Gastroesophageal sphincter (tissue), 4 donors: ENCODE results near the gene DYNLL2. TPM values are rescaled to one million over a fixed set of nuclear protein-coding genes. Genes with fewer than 3 reads are reported as not detected.

Experiments
- ATAC-seq: fragments of 150-250 bp; one replicate; pipeline ENCODE4 v1.9.1; 2016; ENCODE audit warnings: mild to moderate bottlenecking, moderate library complexity
- H3K27ac ChIP-seq, 4 donors: fragments of 200-600 bp; sonication (generic) in 3 of 4; 1 replicate in 3 of 4; 2 replicates in 1 of 4; pipeline ENCODE4 v1.5.1; 2016 to 2019
- H3K27me3 ChIP-seq: fragments of 200-600 bp; sonication (generic); one replicate; pipeline ENCODE4 v1.5.1; 2019
- H3K36me3 ChIP-seq, 2 donors: fragments of 200-600 bp; sonication (generic); one replicate each; pipeline ENCODE4 v1.5.1; 2019; ENCODE audit warnings: control low read depth in 1 of 2
- H3K4me1 ChIP-seq, 3 donors: fragments of 200-600 bp; sonication (generic); 1 replicate in 2 of 3; 2 replicates in 1 of 3; pipeline ENCODE4 v1.5.1; 2016 to 2019; ENCODE audit warnings: control low read depth in 2 of 3
- H3K4me3 ChIP-seq, 2 donors: fragments of 200-600 bp; sonication (generic); one replicate each; pipeline ENCODE4 v1.5.1; 2019; ENCODE audit warnings: mild to moderate bottlenecking in 1 of 2, moderate library complexity in 1 of 2
- H3K9me3 ChIP-seq, 3 donors: fragments of 200-600 bp; sonication (generic); one replicate each; pipeline ENCODE4 v1.5.1; 2017 to 2019; ENCODE audit warnings: control low read depth in 2 of 3
- CTCF ChIP-seq, 4 experiments: fragments of 200-600 bp in 2 of 4; fragments of 450-650 bp in 2 of 4; sonication (generic) in 1 of 4; IDR thresholded peaks; one replicate each; pipeline ENCODE4 v1.5.1; 2017 to 2019; ENCODE audit warnings: antibody characterized with exemption in 4 of 4, mild to moderate bottlenecking in 2 of 4, moderate library complexity in 2 of 4
- EP300 ChIP-seq: sonication (generic); formaldehyde crosslinking; IDR thresholded peaks from one replicate; pipeline ENCODE4 v1.6.1; 2017; ENCODE audit warnings: antibody characterized with exemption, mild to moderate bottlenecking
- POLR2A ChIP-seq, 2 donors: fragments of 450-650 bp; IDR thresholded peaks; one replicate each; pipeline ENCODE4 v1.6.1; 2017; ENCODE audit warnings: antibody characterized with exemption in 2 of 2, mild to moderate bottlenecking in 2 of 2, moderate library complexity in 1 of 2
- POLR2AphosphoS5 ChIP-seq: sonication (generic); formaldehyde crosslinking; IDR thresholded peaks from one replicate; pipeline ENCODE4 v1.6.1; 2017; ENCODE audit warnings: antibody characterized with exemption
- WGBS, 2 donors: methylation state at CpG; one replicate each; pipeline ENCODE4 v1.1.5; 2018; ENCODE audit warnings: low coverage in 1 of 2; 5-methylcytosine and 5-hydroxymethylcytosine counted together
- total RNA-seq, 4 donors: library from RNA; depleted of rRNA; stranded (reverse); fragments of >200 nt; gene quantifications; one replicate each; pipeline ENCODE4 v1.1.0, GENCODE V29; 2016

The DYNLL2 gene
- total RNA-seq, 4 donors from 2014 or later = 26.1 to 38.2 (median 31.3) TPM

GRCh38 chr17:58046239-58047094 is 36.8 kb upstream of the DYNLL2 start:
- TF ChIP-seq EP300 (no peak), POLR2AphosphoS5 (no peak), CTCF (IDR thresholded peaks at IDR 0.05) (no peak), POLR2A (IDR thresholded peaks at IDR 0.05) (no peak)
- Histone ChIP-seq H3K36me3 (no peaks in the 10 kb centered on the region), H3K4me3 (no peak overlapping the region), H3K4me1 (no peaks in the 10 kb centered on the region), H3K27ac (no peak overlapping the region), H3K9me3 (no peaks in the 10 kb centered on the region), H3K27me3 (peaks cover 3% of the 10 kb centered on the region)
- ATAC-seq = no peak
- whole genome bisulfite sequencing, 2 donors = 67 to 74% methylated on average over 4 to 8 of the region's 18 CpGs

GRCh38 chr17:58047376-58048150 is 35.7 kb upstream of the DYNLL2 start:
- H3K9me3 ChIP-seq = no peaks in the 10 kb centered on the region
- no peaks in the 10 kb centered on the region for H3K36me3 ChIP-seq
- no peak overlapping the region for H3K27ac ChIP-seq
- 69% methylated on average over 4 of the region's 4 CpGs; no CpG with 5 or more reads in 1 of the 2 donors for WGBS, 2 donors
- H3K4me1 ChIP-seq = no peaks in the 10 kb centered on the region
- no peak overlapping the region for H3K4me3 ChIP-seq
- no peaks in the 10 kb centered on the region for H3K27me3 ChIP-seq
- no peak for ATAC-seq
- TF ChIP-seq POLR2AphosphoS5 (no peak), POLR2A (IDR thresholded peaks at IDR 0.05) (no peak), CTCF (IDR thresholded peaks at IDR 0.05) (no peak), EP300 (no peak)

- Histone ChIP-seq H3K9me3 (no peaks in the 10 kb centered on the region), H3K27ac (no peak overlapping the region), H3K36me3 (no peaks in the 10 kb centered on the region), H3K4me3 (no peak overlapping the region), H3K27me3 (no peaks in the 10 kb centered on the region), H3K4me1 (no peaks in the 10 kb centered on the region)
- TF ChIP-seq POLR2AphosphoS5 (no peak), EP300 (no peak), CTCF (IDR thresholded peaks at IDR 0.05) (no peak), POLR2A (IDR thresholded peaks at IDR 0.05) (no peak)
- WGBS, 2 donors = 43 to 90% methylated on average over 1 to 4 of the region's 4 CpGs
- ATAC-seq = no peak
These were observed 33.7 kb upstream of the DYNLL2 start for GRCh38 chr17:58049533-58049932.

- no peak for ATAC-seq
- H3K27me3 ChIP-seq = no peaks in the 10 kb centered on the region
- 94 to 100% methylated on average over 1 to 2 of the region's 2 CpGs for WGBS, 2 donors
- H3K36me3 ChIP-seq = no peaks in the 10 kb centered on the region
- TF ChIP-seq POLR2AphosphoS5 = no peak
- TF ChIP-seq POLR2A (IDR thresholded peaks at IDR 0.05) = no peak
- no peak for TF ChIP-seq EP300
- no peak for TF ChIP-seq CTCF (IDR thresholded peaks at IDR 0.05)
- H3K4me3 ChIP-seq = no peak overlapping the region
- H3K4me1 ChIP-seq = no peaks in the 10 kb centered on the region
- no peaks in the 10 kb centered on the region for H3K9me3 ChIP-seq
- H3K27ac ChIP-seq = no peak overlapping the region
These were observed 32.3 kb upstream of the DYNLL2 start for GRCh38 chr17:58050966-58051365.
